ENCODE data around the gene BOLA3.

GRCh38 chr2:74097574-74097973 is 50.1 kb downstream of the BOLA3 start:
- no peak for TF ChIP-seq REST (IDR thresholded peaks at IDR 0.05; ENCODE audit: insufficient read depth in 1 of 2, low read depth in 2 of 2, low read length in 2 of 2)
- no peak for TF ChIP-seq POLR2AphosphoS5 (IDR thresholded peaks at IDR 0.05; ENCODE audit: low read depth, low read length)
- TF ChIP-seq TAF1 (IDR thresholded peaks at IDR 0.05; ENCODE audit: borderline replicate concordance, insufficient read depth, low read length), result no peak
- TF ChIP-seq SIN3A (IDR thresholded peaks at IDR 0.05; ENCODE audit: borderline replicate concordance, insufficient read depth, low read length), result no peak
- TF ChIP-seq FOXP2 (optimal IDR thresholded peaks at IDR 0.05; ENCODE audit: borderline replicate concordance, extremely low read depth, extremely low read length, insufficient read depth), result no peak
